HFFc6 (cell line): Measurements from ENCODE around the gene CCDC70. TPM values are rescaled to one million over a fixed set of nuclear protein-coding genes. Genes with fewer than 3 reads are reported as not detected.

Experiments
- DNase-seq: peaks from one replicate; pipeline ENCODE4 v3.0.0-alpha.2; 2018
- H3K27ac Mint-ChIP-seq: 2 replicates; pipeline ENCODE4 v1.8.0; 2020; ENCODE audit warnings: mild to moderate bottlenecking, mixed read lengths
- H3K27me3 Mint-ChIP-seq: 2 replicates; pipeline ENCODE4 v1.8.0; 2021; ENCODE audit warnings: mild to moderate bottlenecking, moderate library complexity, mixed read lengths; ENCODE audit not compliant: insufficient read depth
- H3K36me3 Mint-ChIP-seq: 2 replicates; pipeline ENCODE4 v1.8.0; 2021; ENCODE audit warnings: low read depth, mixed read lengths
- H3K4me1 Mint-ChIP-seq: 2 replicates; pipeline ENCODE4 v1.8.0; 2020; ENCODE audit warnings: low read depth, mixed read lengths
- H3K4me3 Mint-ChIP-seq: 2 replicates; pipeline ENCODE4 v1.8.0; 2020; ENCODE audit warnings: mild to moderate bottlenecking, moderate library complexity, mixed read lengths
- H3K9me3 Mint-ChIP-seq: 2 replicates; pipeline ENCODE4 v1.8.0; 2020; ENCODE audit warnings: mild to moderate bottlenecking, mixed read lengths
- CTCF ChIP-seq: fragments of 200-600 bp; sonication (generic); IDR thresholded peaks from 2 replicates; pipeline ENCODE4 v1.5.0; 2021; ENCODE audit warnings: antibody characterized with exemption, mild to moderate bottlenecking
- total RNA-seq, 6 experiments: library from RNA; stranded (reverse); fragmentation: NEBNext Ultra II Directional; extraction: Animal tissue kit (Norgen Biotek cat#: 25700); gene quantifications; 2 replicates in 1 of 6; 3 replicates in 5 of 6; pipeline ENCODE4 v1.2.3, GENCODE V29; 2021

CCDC70 gene
- total RNA-seq, 6 experiments from 2014 or later = not detected

GRCh38 chr13:51825681-51826254 is 36.0 kb upstream of the CCDC70 start:
- no peaks in the 10 kb centered on the region for H3K9me3 Mint-ChIP-seq
- H3K36me3 Mint-ChIP-seq = no peaks in the 10 kb centered on the region
- H3K4me3 Mint-ChIP-seq = no peak overlapping the region
- no peak overlapping the region for H3K27ac Mint-ChIP-seq
- TF ChIP-seq CTCF = no peak
- DNase-seq = no peak
- H3K4me1 Mint-ChIP-seq = no peaks in the 10 kb centered on the region
- peaks cover 35% of the 10 kb centered on the region for H3K27me3 Mint-ChIP-seq

GRCh38 chr13:51826606-51827005 is 35.2 kb upstream of the CCDC70 start:
- DNase-seq = no peak
- no peaks in the 10 kb centered on the region for H3K36me3 Mint-ChIP-seq
- no peak for TF ChIP-seq CTCF
- no peaks in the 10 kb centered on the region for H3K9me3 Mint-ChIP-seq
- H3K4me3 Mint-ChIP-seq = no peak overlapping the region
- H3K27ac Mint-ChIP-seq = no peak overlapping the region
- peaks cover 31% of the 10 kb centered on the region for H3K27me3 Mint-ChIP-seq
- H3K4me1 Mint-ChIP-seq = no peaks in the 10 kb centered on the region

- no peak overlapping the region for H3K27ac Mint-ChIP-seq
- H3K36me3 Mint-ChIP-seq = no peaks in the 10 kb centered on the region
- H3K4me3 Mint-ChIP-seq = no peak overlapping the region
- no peak for TF ChIP-seq CTCF
- peaks cover 36% of the 10 kb centered on the region for H3K27me3 Mint-ChIP-seq
- no peaks in the 10 kb centered on the region for H3K9me3 Mint-ChIP-seq
- no peaks in the 10 kb centered on the region; the same call in 1 of the 2 replicates for H3K4me1 Mint-ChIP-seq
- DNase-seq = no peak
These were observed 34.5 kb upstream of the CCDC70 start for GRCh38 chr13:51827254-51827653.

- H3K4me3 Mint-ChIP-seq = no peak overlapping the region
- no peaks in the 10 kb centered on the region; the same call in 1 of the 2 replicates for H3K4me1 Mint-ChIP-seq
- H3K9me3 Mint-ChIP-seq = no peaks in the 10 kb centered on the region
- H3K36me3 Mint-ChIP-seq = no peaks in the 10 kb centered on the region
- TF ChIP-seq CTCF = no peak
- H3K27ac Mint-ChIP-seq = no peak overlapping the region
- no peak for DNase-seq
- peaks cover 39% of the 10 kb centered on the region for H3K27me3 Mint-ChIP-seq
These were observed 32.8 kb upstream of the CCDC70 start for GRCh38 chr13:51828730-51829567.

- H3K9me3 Mint-ChIP-seq = no peaks in the 10 kb centered on the region
- H3K4me1 Mint-ChIP-seq = no peaks in the 10 kb centered on the region; the same call in 1 of the 2 replicates
- no peak for TF ChIP-seq CTCF
- no peak overlapping the region for H3K4me3 Mint-ChIP-seq
- H3K36me3 Mint-ChIP-seq = no peaks in the 10 kb centered on the region
- peaks cover 39% of the 10 kb centered on the region for H3K27me3 Mint-ChIP-seq
- DNase-seq = no peak
- no peak overlapping the region for H3K27ac Mint-ChIP-seq
These were observed 32.2 kb upstream of the CCDC70 start for GRCh38 chr13:51829568-51829899.
